ENCODE measurements around the gene GPI.

Gene GPI

GRCh38 chr19:34341935-34342680 is 22.9 kb upstream of the GPI start:
- DNase-seq: no peak

GRCh38 chr19:34343751-34344150 is 21.2 kb upstream of the GPI start:
- no peak for DNase-seq

- DNase-seq: peak; percentile 85
These were observed 19.0 kb upstream of the GPI start for GRCh38 chr19:34345947-34346351.

DNA sequence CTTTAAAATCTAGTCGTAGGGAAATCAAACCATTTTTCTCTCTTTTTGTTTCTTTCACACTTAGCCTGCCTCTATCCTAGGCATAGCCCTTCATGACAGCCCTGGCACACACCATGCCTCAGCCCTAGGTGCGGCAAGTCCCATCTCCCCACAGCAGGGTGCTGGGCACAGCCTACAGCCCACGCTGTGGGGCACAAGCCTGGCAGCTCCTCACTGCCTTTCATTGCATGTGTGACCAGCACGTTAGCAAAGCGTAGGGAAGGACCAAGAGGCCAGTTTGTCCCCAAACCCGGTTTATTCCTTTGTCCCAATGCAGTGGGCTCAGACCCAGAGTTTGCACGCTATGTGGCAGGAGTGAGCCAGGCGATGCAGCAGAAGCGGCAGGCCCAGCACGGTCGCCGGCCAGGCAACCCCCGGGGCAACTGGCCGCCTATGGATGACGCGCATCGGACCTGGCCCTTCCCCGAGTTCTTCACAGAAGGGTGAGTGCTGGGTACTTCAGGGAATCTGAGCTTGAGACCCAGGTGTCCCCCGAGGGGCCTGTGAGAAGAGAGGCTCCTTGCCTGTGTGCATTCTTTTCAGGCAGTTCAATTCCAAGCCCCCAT is 17.3 kb upstream of the GPI start:
- no peak for DNase-seq

- DNase-seq: no peak
These were observed 16.0 kb upstream of the GPI start for GRCh38 chr19:34348899-34349487.

DNA sequence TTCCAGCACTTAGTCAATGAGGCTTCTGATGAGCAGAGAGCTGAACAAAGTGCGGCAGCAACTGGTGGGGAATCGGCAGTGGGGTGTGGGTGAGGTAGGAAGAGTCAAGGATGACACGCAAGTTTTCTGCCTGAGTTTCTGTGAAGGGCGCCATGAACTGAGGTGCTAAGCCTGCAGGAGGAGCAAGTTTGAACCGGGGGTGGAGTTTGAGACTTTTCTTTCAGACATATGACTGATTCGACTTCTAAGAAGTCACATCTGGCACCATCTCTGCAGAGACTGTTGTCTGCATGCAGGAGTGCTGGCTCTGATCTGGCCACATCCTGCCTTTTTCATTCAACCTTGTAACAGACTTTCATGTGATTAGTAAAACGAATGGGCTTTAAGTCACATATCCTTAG is 14.8 kb upstream of the GPI start:
- DNase-seq: no peak

- DNase-seq: peak; percentile 73
These were observed 13.6 kb upstream of the GPI start for GRCh38 chr19:34351382-34351826.

- DNase-seq: peak; percentile 87
These were observed 11.4 kb upstream of the GPI start for GRCh38 chr19:34353546-34353945.

GRCh38 chr19:34355201-34355600 is 9.8 kb upstream of the GPI start:
- DNase-seq: no peak

GRCh38 chr19:34356875-34357274 is 8.1 kb upstream of the GPI start:
- DNase-seq: no peak

- DNase-seq: no peak
These were observed 7.6 kb upstream of the GPI start for GRCh38 chr19:34357431-34357830.

DNA sequence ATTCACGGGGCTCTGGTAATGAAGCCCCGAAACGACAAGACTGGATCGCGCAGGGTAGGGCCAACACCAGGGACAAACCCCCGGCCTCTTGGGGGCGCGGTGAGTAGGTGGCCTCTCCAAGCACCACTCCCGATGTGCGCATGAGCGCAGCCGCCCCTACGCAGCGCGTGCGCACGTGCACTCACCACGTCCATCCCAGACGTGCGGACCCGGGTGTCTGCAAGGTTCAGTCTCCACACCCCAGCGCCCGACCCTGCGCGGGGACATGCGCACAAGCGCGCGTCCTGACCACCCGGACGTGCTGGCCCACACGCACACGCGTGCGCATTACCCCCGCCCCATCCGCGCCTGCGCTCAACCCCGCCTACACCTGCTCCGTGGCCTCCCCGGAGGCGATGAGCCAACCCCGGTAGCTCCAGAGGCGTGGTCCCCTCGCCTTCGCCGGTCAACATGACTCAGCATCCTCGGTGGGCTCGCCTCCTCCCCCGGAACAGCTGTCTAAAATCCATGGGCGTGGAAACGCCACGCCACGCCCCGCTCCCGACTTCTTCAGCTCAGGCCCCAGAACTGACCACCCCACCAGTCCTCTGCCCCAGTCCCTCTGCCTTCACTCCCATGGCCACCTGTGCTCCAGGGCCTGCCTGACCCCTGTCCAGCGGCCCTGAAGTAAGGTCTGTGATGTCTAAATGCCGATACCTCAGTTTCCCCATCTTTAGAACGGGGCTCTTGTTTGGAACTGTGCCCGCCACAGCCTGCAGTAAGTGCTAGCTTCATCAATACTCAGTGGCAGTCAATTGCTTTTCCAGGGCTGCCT is 5.6 kb upstream of the GPI start:
- peak; percentile 100 for DNase-seq

DNA sequence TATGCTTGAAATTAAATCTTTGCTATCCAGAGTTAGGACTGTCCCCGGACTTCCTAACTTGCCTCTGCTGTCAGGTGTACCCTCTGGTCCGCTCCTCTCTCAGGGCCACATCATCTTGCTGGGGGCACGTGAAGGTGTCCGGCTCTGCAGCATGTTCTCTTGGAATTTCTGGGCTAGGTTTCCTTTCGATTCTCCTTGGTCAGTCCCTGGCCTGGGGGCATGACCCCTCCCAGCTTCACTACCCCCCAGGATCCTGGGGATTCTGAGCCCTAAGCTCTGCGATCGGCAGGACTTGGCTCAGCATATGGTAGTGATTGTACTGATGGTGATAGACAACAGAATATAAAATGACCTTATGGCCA is 5.1 kb upstream of the GPI start:
- DNase-seq: peak; percentile 59

GRCh38 chr19:34360354-34360909 is 4.6 kb upstream of the GPI start:
- DNase-seq: no peak

- DNase-seq: no peak
These were observed 2.3 kb upstream of the GPI start for GRCh38 chr19:34362679-34363069.

GRCh38 chr19:34363094-34363493 is 1.9 kb upstream of the GPI start:
- DNase-seq: no peak

GRCh38 chr19:34363930-34364329 is 1.1 kb upstream of the GPI start:
- DNase-seq: no peak

GRCh38 chr19:34364462-34364829 is 550 bp upstream of the GPI start:
- no peak for DNase-seq

- peak; percentile 73 for DNase-seq
These were observed 736 bp downstream of the GPI start for GRCh38 chr19:34365463-34366401.

DNA sequence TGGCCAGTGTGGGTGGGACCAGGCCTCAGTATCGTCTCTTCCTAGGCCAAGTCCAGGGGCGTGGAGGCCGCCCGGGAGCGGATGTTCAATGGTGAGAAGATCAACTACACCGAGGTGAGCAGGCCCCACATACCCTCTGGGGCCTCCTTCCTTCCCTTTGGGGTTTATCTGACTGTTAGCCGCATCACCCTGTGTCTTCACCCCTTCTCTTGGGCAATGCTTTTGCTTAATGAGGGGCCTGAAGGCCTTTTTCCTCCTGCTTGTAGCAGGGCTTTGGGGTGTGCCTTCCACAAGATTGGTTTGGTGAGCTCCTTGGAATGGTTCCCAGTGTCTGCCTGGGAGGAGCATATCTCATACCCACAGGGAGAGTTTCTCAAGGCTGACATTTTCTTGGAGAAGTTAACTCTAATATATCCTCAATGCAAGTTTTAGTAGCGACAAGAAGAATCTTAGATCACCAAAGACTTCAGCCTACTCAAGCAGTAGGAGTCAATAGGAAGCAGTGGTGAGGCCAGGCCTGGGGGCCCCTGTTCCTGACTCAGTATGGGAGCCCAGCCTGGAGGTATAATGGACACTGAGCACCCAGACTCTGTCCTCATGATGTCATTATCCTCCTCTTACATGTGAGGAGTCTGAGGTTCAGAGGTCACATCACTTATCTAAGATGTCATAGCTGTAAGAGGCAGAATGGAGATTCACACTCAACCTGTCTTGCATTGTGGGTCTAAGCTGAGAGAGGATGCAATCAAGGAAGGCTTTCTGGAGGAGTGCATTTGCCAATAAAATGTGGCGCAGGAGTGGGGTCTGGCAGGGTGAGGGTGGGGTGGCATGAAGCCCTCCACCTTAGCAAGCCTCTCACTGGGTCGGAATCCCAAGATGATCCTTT is 2.0 kb downstream of the GPI start:
- no peak for DNase-seq

DNA sequence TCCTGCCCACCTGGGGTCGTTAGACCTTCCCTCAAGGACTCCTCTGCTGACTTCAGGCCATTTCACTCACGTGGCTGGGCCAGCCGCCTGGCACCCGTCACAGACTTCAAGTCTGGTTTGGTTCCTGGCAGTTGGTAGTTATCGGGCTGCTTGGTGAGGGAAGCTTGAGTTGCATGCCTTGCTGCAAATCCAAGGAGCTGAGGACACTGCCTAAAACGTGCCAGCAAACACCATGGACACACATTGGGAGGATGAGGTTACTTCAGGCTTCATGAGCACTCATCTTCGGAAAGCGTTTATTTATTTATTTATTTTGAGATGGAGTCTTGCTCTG is 2.6 kb downstream of the GPI start:
- DNase-seq: no peak

All from DMS53 (cell line).